HG03571 (cell line): ENCODE measurements around the gene ST8SIA4.

Experiments
- ATAC-seq: cut with Tn5 transposase; IDR thresholded peaks from one replicate; pipeline ENCODE4 v1.9.1; 2021; ENCODE audit not compliant: unreplicated experiment

The ST8SIA4 gene

GRCh38 chr5:100903039-100903887 is at the start of gene ST8SIA4:
TSS of gene ST8SIA4 (minus strand) at chr5:100903282. CDS start at chr5:100902955, 327 bp downstream.
- ATAC-seq: peak; percentile 65

DNA sequence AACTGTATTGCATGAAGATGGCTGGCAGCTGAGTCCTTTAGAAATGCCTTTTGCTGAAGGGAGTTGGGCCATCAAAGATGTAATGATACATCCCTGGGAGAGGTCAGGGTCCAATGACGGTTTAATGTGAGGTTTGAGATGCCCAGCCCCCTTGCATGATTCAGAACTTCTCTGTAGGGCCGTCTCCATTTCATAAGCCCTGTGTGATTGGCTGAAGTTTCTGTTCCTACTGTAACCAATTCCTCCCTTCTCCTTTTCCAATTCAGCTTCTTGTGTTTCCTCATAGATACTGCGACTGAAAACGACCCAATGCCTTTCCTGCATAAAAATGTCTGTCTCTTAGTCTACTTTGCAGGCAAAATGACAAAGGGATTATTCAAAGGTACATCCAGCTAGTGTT is 47.9 kb upstream of the ST8SIA4 start:
- ATAC-seq: no peak

- ATAC-seq: no peak
Observed at GRCh38 chr5:100913298-100913697, 10.2 kb upstream of the ST8SIA4 start.

GRCh38 chr5:100909034-100909433 is 6.0 kb upstream of the ST8SIA4 start:
- ATAC-seq: no peak

DNA sequence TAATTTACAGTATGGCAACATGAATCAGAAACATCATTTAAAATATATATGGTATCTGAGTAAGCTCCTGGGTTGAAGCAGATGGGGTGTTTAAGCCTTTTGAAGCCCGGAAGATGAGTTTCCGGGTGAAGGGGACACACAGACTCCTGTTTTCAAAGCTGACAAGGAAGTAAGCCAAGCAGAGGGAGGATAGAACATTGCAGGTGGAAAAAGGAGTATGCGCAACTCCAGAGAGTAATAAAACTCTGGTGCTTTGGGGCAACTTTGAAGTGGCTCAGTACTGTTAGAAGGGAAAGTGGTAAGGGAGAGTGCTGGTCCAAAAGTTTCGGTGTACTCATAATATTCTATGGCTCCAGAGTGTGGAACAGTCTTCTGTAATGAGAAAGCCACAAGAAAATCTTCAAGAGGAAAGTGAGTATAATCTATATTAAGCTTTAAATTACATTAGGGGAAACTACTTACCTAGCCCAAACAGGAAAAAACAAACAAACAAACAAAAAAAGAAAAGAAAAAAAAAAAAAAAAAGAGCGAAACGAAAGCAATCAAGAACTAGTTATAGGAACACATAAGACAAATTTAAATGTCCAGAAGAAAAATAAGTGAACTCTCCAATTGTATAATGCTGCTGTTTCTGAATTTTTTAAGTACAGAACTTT is 2.3 kb upstream of the ST8SIA4 start:
- ATAC-seq: no peak

GRCh38 chr5:100904259-100904861 is 1.3 kb upstream of the ST8SIA4 start:
- peak; percentile 19 for ATAC-seq

- ATAC-seq: no peak
Observed at GRCh38 chr5:100902440-100903038, 543 bp downstream of the ST8SIA4 start.

GRCh38 chr5:100901821-100902341 is 1.2 kb downstream of the ST8SIA4 start:
- ATAC-seq: no peak

DNA sequence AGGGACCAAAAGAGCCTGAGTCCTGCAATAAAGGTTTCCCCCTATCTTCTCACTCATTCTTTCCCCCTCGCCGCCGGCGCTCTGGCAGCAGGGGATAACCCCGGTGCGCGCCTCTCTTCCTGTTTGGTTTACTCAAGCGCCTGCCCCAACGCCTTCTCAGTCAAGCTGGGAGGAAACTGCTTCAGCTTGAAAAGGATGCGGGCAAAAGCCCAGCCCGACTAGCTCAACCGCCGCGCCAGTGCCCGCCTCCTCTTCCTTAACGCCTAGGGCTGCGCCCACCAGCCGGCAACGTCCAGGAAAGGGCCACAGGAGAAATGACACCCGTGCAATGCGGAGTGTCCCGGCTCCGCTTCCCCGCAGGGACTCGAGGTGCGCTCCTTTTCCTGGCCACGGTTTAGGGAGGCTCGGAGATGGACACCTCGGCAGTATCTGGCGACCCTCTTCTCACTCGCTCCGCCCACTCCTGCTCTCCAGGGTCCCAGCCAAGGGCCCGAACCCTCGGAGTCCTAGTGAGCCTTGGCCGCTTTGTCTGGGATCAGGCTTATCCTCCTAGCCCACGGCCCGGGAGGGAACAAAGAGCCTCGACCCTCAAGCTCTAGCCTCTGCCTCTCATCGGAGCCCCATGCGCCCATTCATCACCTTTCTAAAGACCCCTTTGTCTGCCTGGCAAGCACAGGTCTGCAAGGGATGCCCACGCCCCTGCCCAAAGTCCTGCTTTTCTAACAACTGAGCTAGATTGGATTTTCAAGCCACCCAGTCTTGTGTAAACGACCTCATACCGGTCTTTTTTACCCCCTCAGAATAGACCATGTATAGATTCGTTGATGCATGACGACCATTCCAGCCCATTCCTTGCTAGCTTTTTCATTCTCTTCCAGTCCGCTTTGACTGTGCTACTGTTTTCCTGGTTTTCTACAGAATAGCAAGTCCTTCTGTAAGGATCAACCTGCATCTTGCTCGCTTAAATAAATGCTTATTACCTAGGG is 2.0 kb downstream of the ST8SIA4 start:
- peak; percentile 33 for ATAC-seq

DNA sequence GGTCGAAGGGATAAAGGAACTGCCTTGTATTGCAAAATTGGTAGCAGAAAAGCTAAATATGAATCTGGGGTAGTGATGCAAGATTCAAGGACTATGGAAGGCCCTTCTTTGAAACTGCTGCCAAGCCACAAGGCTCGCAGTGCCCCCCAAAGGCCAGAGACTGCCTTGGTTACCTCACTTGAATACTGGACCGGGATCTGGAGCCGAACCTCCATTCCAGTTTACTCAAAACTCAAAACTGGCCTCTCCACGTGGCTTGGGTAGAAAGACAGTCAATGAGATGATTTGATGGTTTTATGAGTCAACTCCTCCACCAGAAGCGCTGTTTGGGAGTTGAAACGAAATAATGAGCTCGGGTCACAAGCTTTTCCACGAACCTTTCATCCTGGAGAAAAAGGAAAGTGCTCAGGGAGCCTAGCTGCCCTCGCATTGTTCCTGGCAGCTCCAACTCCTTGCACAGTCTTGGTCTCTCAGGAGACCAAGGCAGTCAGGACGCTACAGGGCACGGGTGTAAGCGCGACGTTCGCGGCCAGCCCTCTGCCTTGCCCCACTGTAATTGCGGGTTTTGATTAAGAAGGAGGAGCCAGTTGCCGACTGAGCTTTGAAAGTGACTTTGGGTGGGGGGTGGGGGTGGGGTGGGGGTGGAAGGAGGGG is 2.8 kb downstream of the ST8SIA4 start:
- ATAC-seq: no peak

DNA sequence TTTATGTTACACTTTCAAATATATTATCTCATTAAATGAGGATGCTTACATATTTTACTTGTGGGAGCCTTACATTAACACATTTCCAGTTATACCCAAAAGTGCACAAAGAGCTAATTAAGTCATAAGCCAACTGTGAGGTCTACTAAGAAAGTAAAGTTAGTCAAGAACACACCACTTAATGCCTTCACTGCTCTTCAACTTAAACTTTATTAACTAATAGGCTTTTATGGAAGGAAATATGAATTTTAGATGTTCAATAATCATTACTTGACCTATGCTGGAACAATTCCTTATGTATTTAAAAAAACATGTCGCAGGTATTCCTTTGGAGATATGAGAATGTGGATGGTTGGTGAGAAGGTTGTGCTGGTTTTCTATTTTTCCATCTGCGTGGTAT is 3.4 kb downstream of the ST8SIA4 start:
- ATAC-seq: no peak

DNA sequence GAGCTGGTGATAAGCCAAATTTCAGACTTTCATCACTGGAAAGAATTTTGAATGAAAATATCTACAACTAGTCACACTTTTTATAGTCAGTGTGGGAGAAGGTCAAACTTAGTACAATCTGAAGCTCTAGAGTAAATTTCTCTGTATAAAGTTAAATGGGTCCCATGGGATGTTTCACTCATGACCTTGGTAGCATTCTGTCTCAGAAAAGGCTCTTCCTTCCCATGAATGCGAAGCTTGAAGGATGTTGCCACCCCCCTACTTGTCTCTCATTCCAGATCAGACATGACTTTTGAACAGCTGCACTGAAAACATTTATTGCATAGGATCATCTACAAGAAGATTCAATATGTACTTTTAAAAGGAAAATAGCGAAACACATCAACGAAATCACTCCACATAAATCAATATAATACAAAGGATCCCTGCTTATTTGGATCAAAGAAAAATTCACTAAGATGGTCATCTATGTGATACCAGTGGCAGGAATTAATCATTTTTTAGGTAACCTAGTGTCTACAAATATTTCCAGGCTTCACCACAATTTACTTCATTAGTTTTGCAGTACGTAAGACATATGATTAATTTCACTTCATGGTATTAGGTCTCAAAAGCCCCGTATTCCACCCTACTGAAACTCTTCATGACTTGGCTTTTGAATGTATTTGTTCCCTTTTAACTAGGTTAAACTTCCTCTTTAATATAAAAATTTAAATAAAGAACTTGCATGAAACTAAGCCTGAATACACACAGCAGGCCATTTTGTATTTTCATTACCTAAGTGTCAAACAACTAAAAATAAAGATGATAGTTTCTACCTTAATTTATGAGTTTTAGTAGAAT is 4.4 kb downstream of the ST8SIA4 start:
- ATAC-seq: no peak

DNA sequence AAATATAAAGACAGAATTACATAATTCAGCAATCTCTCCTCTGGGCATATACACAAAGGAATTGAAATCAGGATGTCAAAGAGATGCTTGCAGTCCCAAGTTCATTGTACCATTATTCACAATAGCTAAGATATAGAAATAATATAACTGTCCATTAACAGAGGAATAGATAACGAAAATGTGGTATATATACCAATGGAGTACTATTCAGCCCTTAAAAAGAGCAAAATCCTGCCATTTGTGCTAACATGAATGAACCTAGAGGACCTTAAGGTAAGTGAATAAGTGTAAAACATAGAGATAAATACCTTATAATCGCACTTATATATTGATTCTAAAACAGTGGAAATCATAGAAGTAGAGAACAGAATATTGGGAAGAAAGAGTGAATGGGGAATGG is 7.0 kb downstream of the ST8SIA4 start:
- no peak for ATAC-seq

DNA sequence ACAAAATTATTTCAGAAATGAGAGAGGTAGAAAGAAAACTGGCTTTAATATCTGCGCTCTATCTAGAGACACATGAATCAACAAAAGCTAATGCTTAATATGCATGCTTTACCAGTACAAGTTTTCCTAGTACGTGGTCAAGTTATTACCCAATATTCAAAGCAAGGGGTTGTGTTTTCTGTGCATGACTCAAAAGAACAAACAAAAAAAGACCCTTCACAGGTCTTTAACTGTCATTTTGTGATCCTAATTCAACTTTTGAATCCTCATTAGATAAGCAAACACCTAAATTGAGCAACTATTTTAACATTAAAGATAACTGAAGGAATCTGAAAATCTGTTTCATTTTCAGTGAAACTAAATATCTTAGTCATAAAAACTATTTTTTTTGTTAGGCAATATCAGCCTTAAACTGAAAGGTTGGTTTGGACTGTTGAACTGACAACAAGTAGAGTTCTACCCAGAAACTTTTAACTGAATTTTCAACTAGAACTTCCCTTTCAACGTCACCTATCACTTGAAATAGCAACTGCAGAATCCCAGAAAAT is 12.5 kb downstream of the ST8SIA4 start:
- ATAC-seq: peak; percentile 66

DNA sequence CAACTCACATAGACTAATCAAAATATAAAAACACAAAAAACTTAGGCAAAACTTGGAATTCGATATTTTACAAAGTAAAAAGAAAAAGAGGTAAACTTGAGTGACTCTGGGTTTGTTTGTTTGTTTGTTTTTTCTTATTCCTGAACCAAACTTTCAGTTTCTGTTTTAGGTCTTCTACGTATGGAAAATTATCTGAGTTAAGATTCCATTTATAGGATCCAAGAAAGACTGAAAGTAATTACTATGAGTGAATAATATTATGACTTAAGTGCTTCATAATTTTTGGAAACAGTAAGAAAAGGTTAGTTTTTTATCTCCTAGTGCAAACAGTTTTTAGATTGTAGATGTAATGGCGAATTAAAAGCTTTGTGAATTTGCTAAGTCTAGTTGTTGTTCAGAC is 13.2 kb downstream of the ST8SIA4 start:
- no peak for ATAC-seq

GRCh38 chr5:100889165-100889743 is 13.8 kb downstream of the ST8SIA4 start:
- peak; percentile 75 for ATAC-seq

DNA sequence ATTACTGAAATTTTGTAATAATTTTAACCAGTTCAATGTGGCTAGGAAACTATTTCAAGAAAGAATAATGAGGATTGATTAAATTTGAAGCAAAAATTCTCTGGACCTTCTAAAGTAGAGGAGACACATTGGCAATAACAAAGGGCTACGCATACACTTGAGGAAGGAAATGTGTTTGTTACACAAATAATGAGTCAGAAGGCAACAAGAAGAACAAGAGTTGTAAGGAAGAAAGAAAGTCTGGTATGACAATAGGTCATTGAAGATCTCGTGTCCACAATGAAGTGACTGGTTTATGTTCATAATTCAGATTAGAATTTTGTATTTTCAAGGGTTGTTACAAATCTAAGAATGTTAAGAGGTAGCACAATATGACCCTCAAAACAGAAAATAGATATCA is 25.8 kb downstream of the ST8SIA4 start:
- ATAC-seq: no peak
